NCI-H146 treated with DMSO at 0.1 percent for 48 hours (cell line): ENCODE results near the gene ABCB4.

Source experiments
- DNase-seq: peaks from one replicate; lab custom pipeline; 2025; ENCODE audit not compliant: unreplicated experiment; lab: John Stamatoyannopoulos, UW

The ABCB4 gene

GRCh38 chr7:87427288-87427687 lies 48.2 kb downstream of the ABCB4 start:
- no peak for DNase-seq

DNA sequence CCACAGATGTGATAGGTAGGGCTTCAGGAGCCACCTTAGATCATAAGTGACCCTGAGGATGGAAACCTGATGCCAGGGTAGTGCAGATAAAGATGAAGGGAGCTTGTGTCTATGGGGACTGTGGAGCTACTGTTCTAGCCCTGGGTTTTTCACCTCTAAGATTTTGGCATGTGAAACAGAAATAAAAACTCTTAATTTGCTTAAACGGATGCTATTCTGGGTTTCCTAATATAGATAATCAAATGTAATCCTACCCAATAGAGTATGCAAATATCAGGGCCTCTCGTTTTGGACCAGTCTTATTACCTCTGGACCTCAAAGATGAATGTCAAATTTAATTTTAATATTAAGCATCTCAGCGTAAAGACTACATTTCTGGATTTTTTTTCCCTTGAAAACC lies 49.3 kb downstream of the ABCB4 start:
- no peak for DNase-seq

- DNase-seq: no peak
Measured at GRCh38 chr7:87424075-87424474, 51.4 kb downstream of the ABCB4 start.

- DNase-seq: no peak
Measured at GRCh38 chr7:87420173-87420572, 55.3 kb downstream of the ABCB4 start.

- peak; percentile 39 for DNase-seq
Measured at GRCh38 chr7:87416682-87417587, 58.5 kb downstream of the ABCB4 start.

DNA sequence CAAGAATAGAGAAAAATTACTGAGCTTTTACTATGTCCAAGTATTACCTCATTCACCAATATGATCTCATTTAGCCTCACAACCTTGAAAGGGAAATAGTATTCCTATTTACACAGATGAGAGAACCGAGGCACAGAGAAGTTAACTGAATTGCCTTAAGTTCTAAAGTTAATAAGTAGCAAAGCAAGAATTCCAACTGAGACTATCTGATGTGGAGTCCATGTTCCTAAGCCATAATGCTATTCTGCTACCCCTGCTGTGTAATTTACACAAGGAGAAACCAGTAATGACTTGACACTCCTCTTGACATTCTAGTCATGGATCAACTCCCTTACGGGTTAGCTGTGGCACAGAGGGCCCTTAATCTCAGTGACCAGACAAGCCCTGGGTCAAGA lies 60.7 kb downstream of the ABCB4 start:
- DNase-seq: no peak

- DNase-seq: no peak
Measured at GRCh38 chr7:87413951-87414793, 61.3 kb downstream of the ABCB4 start.

GRCh38 chr7:87413029-87413428 lies 62.5 kb downstream of the ABCB4 start:
- DNase-seq: no peak

DNA sequence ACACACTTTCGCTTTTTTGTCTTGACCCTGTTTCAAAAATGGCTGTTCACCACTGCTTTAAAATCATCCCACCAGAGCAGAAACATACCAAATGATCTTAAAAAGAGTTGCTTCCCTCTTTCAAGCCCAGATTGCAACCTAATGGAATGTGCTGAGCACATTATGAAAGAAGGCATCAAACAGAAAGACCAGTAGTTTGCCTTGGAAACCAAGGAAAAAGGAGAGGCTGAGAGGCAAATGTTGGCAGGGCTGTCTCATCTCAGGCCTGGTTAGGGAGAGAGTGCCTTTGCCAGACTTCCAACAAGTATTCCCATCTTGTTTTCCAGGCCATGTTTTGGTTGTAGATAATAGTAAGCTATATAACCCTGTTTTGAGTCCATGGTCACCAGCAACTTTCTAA lies 64.3 kb downstream of the ABCB4 start:
- DNase-seq: no peak

DNA sequence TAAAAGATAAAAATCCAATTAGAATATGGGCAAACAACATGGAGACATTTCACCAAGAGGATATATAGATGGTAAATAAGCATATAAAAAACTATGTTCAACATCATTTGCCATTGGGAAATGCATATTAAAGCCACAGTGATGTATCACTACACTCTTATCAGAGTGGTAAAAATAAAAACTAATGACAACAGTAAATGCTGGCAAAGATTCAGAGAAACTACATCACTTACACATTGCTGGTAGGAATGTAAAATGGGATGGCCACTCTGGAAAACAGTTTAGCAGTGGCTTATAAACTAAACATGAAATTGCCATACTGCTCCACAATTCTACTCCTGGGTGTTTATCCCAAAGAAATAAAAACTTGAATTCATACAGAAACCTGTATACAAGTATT lies 70.8 kb downstream of the ABCB4 start:
- no peak for DNase-seq

DNA sequence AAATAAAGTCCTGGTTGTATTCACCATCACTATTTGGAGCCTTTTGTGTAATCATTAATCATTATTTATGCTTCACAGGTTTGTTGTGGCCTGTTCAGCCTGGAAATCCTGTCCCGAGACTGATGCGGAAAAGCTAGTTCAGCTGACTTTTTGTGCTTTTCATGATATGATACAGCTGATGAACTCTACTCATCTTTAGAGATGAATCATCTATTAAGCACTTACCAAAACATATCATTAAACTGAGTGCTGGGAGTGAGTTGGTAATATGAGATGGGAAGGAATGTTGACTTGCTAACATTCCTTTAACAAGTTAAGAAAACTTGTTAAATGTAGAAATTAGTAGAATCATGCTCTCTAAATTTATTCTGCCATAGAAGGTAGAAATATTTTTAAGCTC lies 77.0 kb downstream of the ABCB4 start:
- DNase-seq: no peak

- DNase-seq: no peak
Measured at GRCh38 chr7:87395442-87396020, 79.9 kb downstream of the ABCB4 start.

GRCh38 chr7:87391020-87391701 lies 84.3 kb downstream of the ABCB4 start:
- no peak for DNase-seq

- DNase-seq: no peak
Measured at GRCh38 chr7:87380905-87381304, 94.6 kb downstream of the ABCB4 start.

DNA sequence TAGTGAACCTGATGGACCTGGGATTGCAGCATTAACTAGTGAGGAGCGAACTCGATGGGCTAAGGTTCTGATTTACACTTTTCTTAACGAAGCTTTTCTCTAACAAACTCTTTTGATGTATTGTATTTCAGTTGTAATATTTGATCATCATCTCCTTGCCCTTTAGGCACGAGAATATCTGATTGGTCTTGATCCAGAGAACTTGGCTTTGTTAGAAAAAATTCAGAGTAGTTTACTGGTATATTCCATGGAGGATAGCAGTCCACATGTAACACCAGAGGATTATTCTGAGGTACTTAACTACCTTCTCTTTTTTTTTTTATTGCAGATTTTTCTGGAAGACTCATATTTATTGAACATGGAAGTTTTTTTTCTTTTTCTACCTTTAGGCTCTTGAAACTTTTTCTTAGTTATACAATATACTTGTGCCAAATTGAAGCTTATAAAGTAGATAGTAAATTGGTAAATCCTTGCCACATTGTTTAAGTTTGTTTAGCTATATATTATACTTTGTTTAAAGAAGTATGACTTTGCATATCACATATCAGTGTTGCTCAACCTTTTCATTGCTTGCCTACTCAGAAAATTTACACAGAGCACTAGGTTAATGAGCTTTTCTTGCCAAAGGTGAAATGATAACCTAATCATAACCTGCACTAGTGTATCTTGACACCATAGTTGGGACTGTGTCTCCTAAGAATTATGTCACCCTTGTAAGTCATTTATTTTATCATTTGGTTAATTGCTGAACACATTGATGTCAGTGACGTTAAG lies 99.6 kb downstream of the ABCB4 start:
- no peak for DNase-seq

- DNase-seq: no peak
Measured at GRCh38 chr7:87370660-87371180, 104.8 kb downstream of the ABCB4 start.

GRCh38 chr7:87369216-87369615 lies 106.3 kb downstream of the ABCB4 start:
- no peak for DNase-seq

GRCh38 chr7:87364246-87364645 lies 111.2 kb downstream of the ABCB4 start:
- DNase-seq: no peak

GRCh38 chr7:87363342-87363741 lies 112.1 kb downstream of the ABCB4 start:
- DNase-seq: no peak

GRCh38 chr7:87361320-87361719 lies 114.2 kb downstream of the ABCB4 start:
- no peak for DNase-seq
